Choroid plexus epithelial cell (primary cell): ENCODE results near the gene NEU4.

Experiments used
- DNase-seq: peaks from one replicate; pipeline ENCODE4 v3.0.0-alpha.2; 2010; ENCODE audit warnings: low read depth
- H3K4me3 ChIP-seq: 2 replicates; pipeline ENCODE4 v1.5.1; 2011; ENCODE audit warnings: low read depth, mild to moderate bottlenecking, control low read depth, low read length, moderate library complexity
- CTCF ChIP-seq: conservative IDR thresholded peaks from 2 replicates; pipeline ENCODE4 v1.5.1; 2011; ENCODE audit warnings: low read depth, mild to moderate bottlenecking, control low read depth, inconsistent platforms, low read length, moderate library complexity

Gene NEU4

GRCh38 chr2:241810307-241811200 is 1.6 kb downstream of the NEU4 start:
- no peak overlapping the region for H3K4me3 ChIP-seq
- no peak for DNase-seq
- no peak for TF ChIP-seq CTCF

GRCh38 chr2:241811201-241811951 is 2.4 kb downstream of the NEU4 start:
- no peak for TF ChIP-seq CTCF
- DNase-seq = no peak
- H3K4me3 ChIP-seq = no peak overlapping the region

- no peak for DNase-seq
- no peak for TF ChIP-seq CTCF
- no peak overlapping the region for H3K4me3 ChIP-seq
Observed at GRCh38 chr2:241811952-241812729, 3.1 kb downstream of the NEU4 start.

- no peak for TF ChIP-seq CTCF
- DNase-seq = no peak
- no peak overlapping the region for H3K4me3 ChIP-seq
Observed at GRCh38 chr2:241812730-241813643, 4.0 kb downstream of the NEU4 start.

- TF ChIP-seq CTCF = no peak
- no peak overlapping the region for H3K4me3 ChIP-seq
- no peak for DNase-seq
Observed at GRCh38 chr2:241813644-241814392, 4.8 kb downstream of the NEU4 start.

- DNase-seq = no peak
- TF ChIP-seq CTCF = no peak
- H3K4me3 ChIP-seq = no peak overlapping the region
Observed at GRCh38 chr2:241814393-241814642, 5.3 kb downstream of the NEU4 start.
